Endodermal cell (in vitro differentiated cells): Measurements from ENCODE around the gene ANKRD39. TPM values are rescaled to one million over a fixed set of nuclear protein-coding genes. Genes with fewer than 3 reads are reported as not detected.
A peak's percentile ranks its signal among the peaks of the same experiment; 100 is the strongest.

Source experiments
- DNase-seq: peaks from one replicate; pipeline ENCODE4 v3.0.0-alpha.2; 2017
- H3K27ac ChIP-seq: 2 replicates; pipeline ENCODE4 v1.5.1; 2013; ENCODE audit warnings: mild to moderate bottlenecking, low read depth, low read length, moderate library complexity
- H3K27me3 ChIP-seq: 2 replicates; pipeline ENCODE4 v1.6.1; 2013; ENCODE audit warnings: mild to moderate bottlenecking, low read length, moderate library complexity; ENCODE audit not compliant: insufficient read depth, control insufficient read depth, poor library complexity, severe bottlenecking
- H3K36me3 ChIP-seq: 2 replicates; pipeline ENCODE4 v1.7.0; 2013; ENCODE audit warnings: mild to moderate bottlenecking, low read length, moderate library complexity; ENCODE audit not compliant: control insufficient read depth, insufficient read depth
- H3K4me1 ChIP-seq: one replicate; pipeline ENCODE4 v1.7.0; 2013; ENCODE audit warnings: low read length; ENCODE audit not compliant: control insufficient read depth, insufficient read depth
- H3K4me3 ChIP-seq: 2 replicates; pipeline ENCODE4 v1.5.1; 2013; ENCODE audit warnings: mild to moderate bottlenecking, low read length, moderate library complexity
- H3K9ac ChIP-seq: 2 replicates; pipeline ENCODE4 v1.6.1; 2013; ENCODE audit warnings: mild to moderate bottlenecking, low read length, moderate library complexity; ENCODE audit not compliant: poor library complexity, severe bottlenecking; ENCODE audit errors: extremely low read depth
- H3K9me3 ChIP-seq: 2 replicates; pipeline ENCODE4 v1.6.1; 2013; ENCODE audit warnings: mild to moderate bottlenecking, low read length, moderate library complexity; ENCODE audit not compliant: control insufficient read depth
- H3K27ac Mint-ChIP-seq: 2 replicates; pipeline ENCODE4 v1.8.0; 2020; ENCODE audit warnings: mixed read lengths
- H3K27me3 Mint-ChIP-seq: 2 replicates; pipeline ENCODE4 v1.8.0; 2021; ENCODE audit warnings: mild to moderate bottlenecking, mixed read lengths; ENCODE audit not compliant: insufficient read depth
- H3K36me3 Mint-ChIP-seq: 2 replicates; pipeline ENCODE4 v1.8.0; 2020; ENCODE audit warnings: low read depth, mixed read lengths
- H3K4me1 Mint-ChIP-seq: 2 replicates; pipeline ENCODE4 v1.8.0; 2020; ENCODE audit warnings: mixed read lengths
- H3K4me3 Mint-ChIP-seq: 2 replicates; pipeline ENCODE4 v1.8.0; 2020; ENCODE audit warnings: mild to moderate bottlenecking, moderate library complexity, mixed read lengths
- H3K9me3 Mint-ChIP-seq: 2 replicates; pipeline ENCODE4 v1.8.0; 2020; ENCODE audit warnings: mild to moderate bottlenecking, mixed read lengths
- CTCF ChIP-seq: fragments of 200-600 bp; sonication (generic); conservative IDR thresholded peaks from 2 replicates; pipeline ENCODE4 v1.5.0; 2021; ENCODE audit warnings: antibody characterized with exemption, mild to moderate bottlenecking
- WGBS, 2 experiments: methylation state at CpG; one replicate each; pipeline versions ENCODE4 v1.1.5 to v1.1.7; 2013; ENCODE audit warnings: missing lambda C conversion rate in 2 of 2, mixed read lengths in 1 of 2; ENCODE audit not compliant: insufficient coverage in 1 of 2, insufficient read length in 1 of 2; 5-methylcytosine and 5-hydroxymethylcytosine counted together
- total RNA-seq, 2 donors: library from RNA; stranded (reverse); fragmentation: NEBNext Ultra II Directional in 1 of 2; extraction: Animal tissue kit (Norgen Biotek cat#: 25700) in 1 of 2; gene quantifications; 2 replicates in 1 of 2; 3 replicates in 1 of 2; pipeline ENCODE4 v1.2.1, GENCODE V29; 2021

The ANKRD39 gene
- total RNA-seq, 2 donors from 2014 or later, result 14.6 to 16.7 TPM

- Mint-ChIP-seq H3K9me3 (no peaks in the 10 kb centered on the region), H3K27ac (peak overlapping the region; percentile 92), H3K27me3 (no peaks in the 10 kb centered on the region), H3K36me3 (peaks cover 26% of the 10 kb centered on the region), H3K4me3 (peak overlapping the region; percentile 83), H3K4me1 (peaks cover 28% of the 10 kb centered on the region)
- DNase-seq, result peak; percentile 93
- peak overlapping the region; percentile 96 for H3K9ac ChIP-seq
- TF ChIP-seq CTCF, result peak; percentile 85
- 0% methylated on average over 15 to 76 of the region's 76 CpGs for WGBS, 2 experiments
- peak overlapping the region; percentile 93 for H3K4me3 ChIP-seq
- H3K27ac ChIP-seq, result peak overlapping the region; percentile 98
- H3K4me1 ChIP-seq, result peaks cover 11% of the 10 kb centered on the region
- no peaks in the 10 kb centered on the region for H3K27me3 ChIP-seq
- peaks cover 39% of the 10 kb centered on the region for H3K36me3 ChIP-seq
- no peaks in the 10 kb centered on the region for H3K9me3 ChIP-seq
Measured at GRCh38 chr2:96868555-96869280, 10.9 kb upstream of the ANKRD39 start.

- H3K36me3 Mint-ChIP-seq, result peaks cover 33% of the 10 kb centered on the region
- no peaks in the 10 kb centered on the region for H3K27me3 Mint-ChIP-seq
- H3K27me3 ChIP-seq, result no peaks in the 10 kb centered on the region
- H3K4me1 Mint-ChIP-seq, result peaks cover 21% of the 10 kb centered on the region
- no peaks in the 10 kb centered on the region for H3K9me3 Mint-ChIP-seq
- peak overlapping the region; percentile 93 for H3K4me3 ChIP-seq
- peak overlapping the region; percentile 98 for H3K27ac ChIP-seq
- peaks cover 4% of the 10 kb centered on the region for H3K4me1 ChIP-seq
- H3K27ac Mint-ChIP-seq, result peak overlapping the region; percentile 92
- WGBS, 2 experiments, result 19 to 30% methylated on average over 9 to 27 of the region's 27 CpGs
- H3K9ac ChIP-seq, result peak overlapping the region; percentile 96
- H3K4me3 Mint-ChIP-seq, result peak overlapping the region; percentile 83
- TF ChIP-seq CTCF, result no peak
- no peaks in the 10 kb centered on the region for H3K9me3 ChIP-seq
- peak; percentile 63 for DNase-seq
- peaks cover 46% of the 10 kb centered on the region for H3K36me3 ChIP-seq
Measured at GRCh38 chr2:96867756-96868554, 10.1 kb upstream of the ANKRD39 start.

GRCh38 chr2:96866986-96867755 lies 9.4 kb upstream of the ANKRD39 start:
- no peak overlapping the region for H3K27ac ChIP-seq
- no peaks in the 10 kb centered on the region for H3K9me3 ChIP-seq
- peak overlapping the region; percentile 93 for H3K4me3 ChIP-seq
- peaks cover 34% of the 10 kb centered on the region for H3K36me3 Mint-ChIP-seq
- peaks cover 48% of the 10 kb centered on the region for H3K36me3 ChIP-seq
- H3K9ac ChIP-seq, result peak overlapping the region; percentile 96
- H3K27ac Mint-ChIP-seq, result peak overlapping the region; percentile 92
- TF ChIP-seq CTCF, result no peak
- DNase-seq, result no peak
- 91 to 96% methylated on average over 6 to 22 of the region's 22 CpGs for WGBS, 2 experiments
- H3K27me3 ChIP-seq, result no peaks in the 10 kb centered on the region
- H3K27me3 Mint-ChIP-seq, result no peaks in the 10 kb centered on the region
- H3K9me3 Mint-ChIP-seq, result no peaks in the 10 kb centered on the region
- H3K4me1 Mint-ChIP-seq, result peaks cover 16% of the 10 kb centered on the region
- no peaks in the 10 kb centered on the region for H3K4me1 ChIP-seq
- H3K4me3 Mint-ChIP-seq, result peak overlapping the region; percentile 83
